ENCODE measurements around the gene RBL2.

GRCh38 chr16:53492503-53492902, 58.2 kb downstream of the RBL2 start:
- TF ChIP-seq GATA2 (IDR thresholded peaks at IDR 0.05; ENCODE audit: low read depth, low read length) = no peak
- TF ChIP-seq GATA3 (IDR thresholded peaks at IDR 0.05; ENCODE audit: low read depth, low read length) = no peak

All from SH-SY5Y (cell line).